Sigmoid colon (tissue), 7 donors: ENCODE measurements around the gene BCL6B. TPM values are rescaled to one million over a fixed set of nuclear protein-coding genes. Genes with fewer than 3 reads are reported as not detected.

Source experiments
- DNase-seq: peaks from one replicate; pipeline ENCODE4 v3.0.0-alpha.2; 2019
- H3K27ac ChIP-seq, 4 donors: fragments of 200-600 bp; sonication (generic); one replicate each; pipeline ENCODE4 v1.5.1; 2016 to 2019; ENCODE audit warnings: mild to moderate bottlenecking in 1 of 4
- H3K27me3 ChIP-seq, 3 donors: fragments of 200-600 bp; sonication (generic); one replicate each; pipeline ENCODE4 v1.5.1; 2019; ENCODE audit warnings: mild to moderate bottlenecking in 1 of 3
- H3K36me3 ChIP-seq, 4 donors: fragments of 200-600 bp; sonication (generic); one replicate each; pipeline ENCODE4 v1.5.1; 2016 to 2019
- H3K4me1 ChIP-seq, 4 donors: fragments of 200-600 bp; sonication (generic); one replicate each; pipeline ENCODE4 v1.5.1; 2017 to 2019
- H3K4me3 ChIP-seq, 4 donors: fragments of 200-600 bp; sonication (generic); one replicate each; pipeline ENCODE4 v1.5.1; 2017 to 2019; ENCODE audit warnings: mild to moderate bottlenecking in 2 of 4, moderate library complexity in 1 of 4
- H3K9me3 ChIP-seq, 4 donors: fragments of 200-600 bp in 3 of 4; sonication (generic) in 3 of 4; one replicate each; pipeline versions ENCODE4 v1.5.1 to v1.6.1; 2013 to 2019
- CTCF ChIP-seq, 4 experiments: fragments of 450-650 bp in 3 of 4; fragments of 200-600 bp in 1 of 4; IDR thresholded peaks; one replicate each; pipeline ENCODE4 v1.5.1; 2016 to 2019; ENCODE audit warnings: antibody characterized with exemption in 4 of 4, mild to moderate bottlenecking in 3 of 4, moderate library complexity in 2 of 4
- EP300 ChIP-seq, 4 donors: sonication (generic); formaldehyde crosslinking; IDR thresholded peaks; one replicate each; pipeline ENCODE4 v1.6.1; 2017; ENCODE audit warnings: antibody characterized with exemption in 4 of 4
- POLR2A ChIP-seq, 2 donors: fragments of 450-650 bp; IDR thresholded peaks; one replicate each; pipeline ENCODE4 v1.6.1; 2016; ENCODE audit warnings: antibody characterized with exemption in 2 of 2, mild to moderate bottlenecking in 2 of 2, moderate library complexity in 2 of 2
- POLR2AphosphoS5 ChIP-seq, 4 donors: sonication (generic); formaldehyde crosslinking; IDR thresholded peaks; one replicate each; pipeline ENCODE4 v1.6.1; 2017; ENCODE audit warnings: antibody characterized with exemption in 4 of 4
- WGBS, 2 donors: extraction: QIAGEN DNeasy Blood & Tissue Kit; methylation state at CpG; one replicate each; pipeline ENCODE4 v1.1.7; 2013; 5-methylcytosine and 5-hydroxymethylcytosine counted together
- intact Hi-C: fragments of 100-400 bp; cut with DNase I; formaldehyde crosslinking; loops from one replicate; pipeline ENCODE4 v1.15.1; 2023
- polyA plus RNA-seq, 3 donors: library from polyadenylated mRNA; stranded (reverse); fragments of 200-250 nt; gene quantifications; one replicate each; pipeline ENCODE4 v1.2.3, GENCODE V29; 2013
- total RNA-seq, 4 donors: library from RNA; depleted of rRNA; stranded (reverse); fragments of >200 nt; gene quantifications; one replicate each; pipeline ENCODE4 v1.1.0, GENCODE V29; 2016
- donor health status: healthy with polysubstance abuse.
- donor health status: Bipolar disorder and iron deficiency.
- donor health status: healthy.

BCL6B gene
- total and polyA plus RNA-seq, 7 donors = 0.46 to 3.6 (median 2.6) TPM

- Histone ChIP-seq H3K27me3 (no peaks in the 10 kb centered on the region), H3K27ac (peak overlapping the region in 2 of 4 donors; percentile 21 to 39), H3K4me1 (no peaks in the 10 kb centered on the region), H3K9me3 (no peaks in the 10 kb centered on the region), H3K36me3 (no peaks in the 10 kb centered on the region), H3K4me3 (no peak overlapping the region)
- TF ChIP-seq CTCF (IDR thresholded peaks at IDR 0.05) (no peak), POLR2A (IDR thresholded peaks at IDR 0.05) (no peak), POLR2AphosphoS5 (IDR thresholded peaks at IDR 0.05) (peak in 2 of 4 donors; percentile 8 to 40), EP300 (IDR thresholded peaks at IDR 0.05) (no peak)
- no peak for DNase-seq
- WGBS, 2 donors = 53 to 83% methylated on average over 8 of the region's 8 CpGs
- intact Hi-C loops = no loop called here
Measured at GRCh38 chr17:7029659-7030058, 6.8 kb downstream of the BCL6B start.

DNA sequence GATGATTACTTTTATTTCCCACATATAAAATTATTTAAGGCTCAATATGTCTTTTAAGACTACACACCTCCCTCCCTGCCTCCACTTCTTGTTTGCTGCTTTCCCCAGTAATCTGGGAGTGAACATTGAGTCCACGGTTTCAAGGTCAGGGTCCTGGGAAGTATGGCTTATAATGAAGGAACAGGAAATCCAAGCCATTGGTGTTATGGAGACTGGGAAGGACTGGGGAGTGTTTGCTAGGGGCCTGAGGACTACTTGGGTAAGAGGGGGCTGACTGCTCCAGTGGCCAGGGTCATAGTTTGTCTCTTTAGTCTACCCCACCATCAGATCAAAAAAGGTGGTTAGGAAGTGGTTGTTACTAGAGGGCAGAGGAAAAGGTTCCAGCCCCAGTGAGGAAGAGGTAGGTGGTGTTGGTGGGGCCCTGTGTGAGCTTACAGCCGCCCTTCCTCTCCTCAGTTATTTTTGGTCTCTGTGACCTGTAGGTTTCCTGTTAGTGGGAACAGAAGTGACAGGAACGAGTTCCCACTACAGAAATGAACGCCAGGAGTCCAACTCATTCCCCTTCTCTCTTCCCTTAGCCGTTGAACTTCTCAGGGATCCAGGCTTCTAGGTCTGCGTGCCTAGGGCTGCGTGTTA is 12.2 kb downstream of the BCL6B start:
- no peak for TF ChIP-seq POLR2A (IDR thresholded peaks at IDR 0.05)
- no peak for TF ChIP-seq CTCF (IDR thresholded peaks at IDR 0.05)
- TF ChIP-seq EP300 (IDR thresholded peaks at IDR 0.05) = no peak
- TF ChIP-seq POLR2AphosphoS5 (IDR thresholded peaks at IDR 0.05) = no peak
- H3K27me3 ChIP-seq = peaks cover 0 to 2% (median 0%) of the 10 kb centered on the region in 3 donors
- peaks cover 0 to 17% (median 15%) of the 10 kb centered on the region in 4 donors for H3K4me1 ChIP-seq
- H3K36me3 ChIP-seq = no peaks in the 10 kb centered on the region
- H3K4me3 ChIP-seq = peak overlapping the region; percentile 41 to 62 (median 53)
- H3K27ac ChIP-seq = peak overlapping the region; percentile 64 to 75 (median 70)
- WGBS, 2 donors = 6 to 8% methylated on average over 7 of the region's 7 CpGs
- no peaks in the 10 kb centered on the region for H3K9me3 ChIP-seq
- DNase-seq = no peak
- intact Hi-C loops = no loop called here

DNA sequence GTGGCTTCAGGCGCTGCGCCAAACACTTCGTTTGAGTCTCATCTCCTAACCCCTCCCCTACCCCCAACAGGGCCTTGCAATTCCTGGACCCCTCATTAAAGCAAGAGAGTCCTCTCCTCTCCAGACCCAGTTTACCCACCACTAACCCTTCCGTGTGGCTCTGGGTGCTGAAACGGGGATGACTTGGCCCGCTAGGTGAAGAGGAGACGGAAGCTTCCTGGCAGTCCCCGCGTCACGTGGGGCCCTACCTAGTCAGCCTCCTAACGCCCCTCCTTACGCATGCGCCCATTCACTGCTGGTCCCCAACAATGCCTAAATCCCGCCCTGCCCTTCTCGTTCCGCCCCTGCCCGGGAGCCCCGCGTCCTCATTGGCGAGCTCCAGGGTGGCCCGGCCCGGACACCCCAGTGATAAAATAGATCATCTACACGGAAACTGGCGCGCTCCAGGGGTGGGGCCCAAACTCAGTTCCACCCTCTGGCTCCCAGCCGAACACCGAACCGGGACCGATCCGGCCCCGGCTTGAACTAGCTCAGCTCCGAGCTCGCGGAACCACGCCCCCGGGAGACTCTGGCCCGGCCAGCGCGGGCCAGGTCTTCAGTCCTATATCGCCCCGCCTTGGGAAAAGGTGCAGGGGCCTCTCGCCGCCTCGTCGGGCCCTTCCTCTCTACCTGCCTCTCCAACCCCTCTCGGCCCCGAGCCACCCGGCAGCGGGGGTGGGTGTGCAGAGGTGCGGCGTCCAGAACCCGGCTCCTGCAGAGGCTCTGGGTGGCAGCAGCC is 12.9 kb downstream of the BCL6B start, which contains the start of gene SLC16A13:
SLC16A13 (plus strand) TSS at position 425 of the 778 bp plus-strand sequence. CDS start 368 bp downstream, outside the sequence.
- Histone ChIP-seq H3K27me3 (peaks cover 0 to 2% (median 0%) of the 10 kb centered on the region in 3 donors), H3K27ac (peak within 1 kb of the TSS; percentile 64 to 75 (median 70)), H3K36me3 (no peaks in the 10 kb centered on the region), H3K4me3 (peak within 1 kb of the TSS; percentile 41 to 62 (median 53)), H3K4me1 (peaks cover 0 to 17% (median 15%) of the 10 kb centered on the region in 4 donors), H3K9me3 (no peaks in the 10 kb centered on the region)
- intact Hi-C loops = no loop called here
- peak; percentile 98 for DNase-seq
- WGBS, 2 donors = 1% methylated on average over 52 of the region's 52 CpGs
- TF ChIP-seq POLR2AphosphoS5 (IDR thresholded peaks at IDR 0.05) (peak; percentile 55 to 64 (median 58)), CTCF (IDR thresholded peaks at IDR 0.05) (no peak), EP300 (IDR thresholded peaks at IDR 0.05) (no peak), POLR2A (IDR thresholded peaks at IDR 0.05) (peak in 1 of 2 donors; percentile 43)

DNA sequence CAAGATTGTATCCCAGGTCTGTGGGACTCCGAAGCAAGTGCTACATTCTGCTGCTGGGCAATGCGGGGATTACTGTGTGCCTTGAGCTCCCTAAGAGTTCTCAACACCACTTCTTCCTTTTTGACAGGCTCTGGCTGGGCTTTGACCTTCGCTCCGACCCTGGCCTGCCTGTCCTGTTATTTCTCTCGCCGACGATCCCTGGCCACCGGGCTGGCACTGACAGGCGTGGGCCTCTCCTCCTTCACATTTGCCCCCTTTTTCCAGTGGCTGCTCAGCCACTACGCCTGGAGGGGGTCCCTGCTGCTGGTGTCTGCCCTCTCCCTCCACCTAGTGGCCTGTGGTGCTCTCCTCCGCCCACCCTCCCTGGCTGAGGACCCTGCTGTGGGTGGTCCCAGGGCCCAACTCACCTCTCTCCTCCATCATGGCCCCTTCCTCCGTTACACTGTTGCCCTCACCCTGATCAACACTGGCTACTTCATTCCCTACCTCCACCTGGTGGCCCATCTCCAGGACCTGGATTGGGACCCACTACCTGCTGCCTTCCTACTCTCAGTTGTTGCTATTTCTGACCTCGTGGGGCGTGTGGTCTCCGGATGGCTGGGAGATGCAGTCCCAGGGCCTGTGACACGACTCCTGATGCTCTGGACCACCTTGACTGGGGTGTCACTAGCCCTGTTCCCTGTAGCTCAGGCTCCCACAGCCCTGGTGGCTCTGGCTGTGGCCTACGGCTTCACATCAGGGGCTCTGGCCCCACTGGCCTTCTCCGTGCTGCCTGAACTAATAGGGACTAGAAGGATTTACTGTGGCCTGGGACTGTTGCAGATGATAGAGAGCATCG is 15.4 kb downstream of the BCL6B start:
- no peak for DNase-seq
- H3K9me3 ChIP-seq = no peaks in the 10 kb centered on the region
- no peak overlapping the region for H3K27ac ChIP-seq
- WGBS, 2 donors = 76 to 88% methylated on average over 19 of the region's 19 CpGs
- TF ChIP-seq CTCF (IDR thresholded peaks at IDR 0.05) (no peak), EP300 (IDR thresholded peaks at IDR 0.05) (no peak), POLR2A (IDR thresholded peaks at IDR 0.05) (no peak), POLR2AphosphoS5 (IDR thresholded peaks at IDR 0.05) (no peak)
- peaks cover 13 to 18% (median 15%) of the 10 kb centered on the region in 3 donors for H3K27me3 ChIP-seq
- intact Hi-C loops = no loop called here
- no peaks in the 10 kb centered on the region for H3K36me3 ChIP-seq
- H3K4me1 ChIP-seq = peaks cover 0 to 31% (median 26%) of the 10 kb centered on the region in 4 donors
- no peak overlapping the region for H3K4me3 ChIP-seq
